Measurements from ENCODE around the gene STAT1. TPM values are rescaled to one million over a fixed set of nuclear protein-coding genes. Genes with fewer than 3 reads are reported as not detected.

STAT1 gene
- total and polyA plus RNA-seq, 10 of the 15 experiments (the other 5 are each of a cell fraction or from before 2014, with no cell fraction given), result 81.8 to 398 (median 307) TPM

GRCh38 chr2:190947711-190948251 lies 66.2 kb downstream of the STAT1 start (continued):
- TF ChIP-seq FOXM1 (IDR thresholded peaks at IDR 0.05; ENCODE audit: low read depth, low read length) (no peak), IRF4 (IDR thresholded peaks at IDR 0.05; ENCODE audit: low read depth, low read length) (no peak), ZNF384 (IDR thresholded peaks at IDR 0.05; ENCODE audit: borderline replicate concordance, low read depth, low read length) (no peak), IKZF1 (conservative IDR thresholded peaks at IDR 0.05) (peak; percentile 33; the same call in 1 of the 2 replicates), GATAD2B (conservative IDR thresholded peaks at IDR 0.05; ENCODE audit: low read depth) (no peak), SMAD5 (IDR thresholded peaks at IDR 0.05; ENCODE audit: low read depth) (no peak), KLF5 (IDR thresholded peaks at IDR 0.05; ENCODE audit: partially characterized antibody) (no peak), PBX3 (IDR thresholded peaks at IDR 0.05; ENCODE audit: insufficient replicate concordance, low read depth, low read length) (no peak), HCFC1 (IDR thresholded peaks at IDR 0.05; ENCODE audit: low read length) (no peak), SPI1 (IDR thresholded peaks at IDR 0.05; ENCODE audit: borderline replicate concordance, insufficient read depth, low read depth, low read length) (no peak), NFYB (IDR thresholded peaks at IDR 0.05; ENCODE audit: insufficient read depth, low read depth, low read length) (no peak), ZBTB11 (CRISPR knock-in tag; IDR thresholded peaks at IDR 0.05) (no peak), BHLHE40 (IDR thresholded peaks at IDR 0.05; ENCODE audit: borderline replicate concordance in 1 of 2, low read depth in 2 of 2, low read length in 1 of 2) (no peak), SUPT20H (IDR thresholded peaks at IDR 0.05; ENCODE audit: borderline replicate concordance, control insufficient read depth, low read depth, low read length) (no peak)
- TF ChIP-seq, protein P1, sequence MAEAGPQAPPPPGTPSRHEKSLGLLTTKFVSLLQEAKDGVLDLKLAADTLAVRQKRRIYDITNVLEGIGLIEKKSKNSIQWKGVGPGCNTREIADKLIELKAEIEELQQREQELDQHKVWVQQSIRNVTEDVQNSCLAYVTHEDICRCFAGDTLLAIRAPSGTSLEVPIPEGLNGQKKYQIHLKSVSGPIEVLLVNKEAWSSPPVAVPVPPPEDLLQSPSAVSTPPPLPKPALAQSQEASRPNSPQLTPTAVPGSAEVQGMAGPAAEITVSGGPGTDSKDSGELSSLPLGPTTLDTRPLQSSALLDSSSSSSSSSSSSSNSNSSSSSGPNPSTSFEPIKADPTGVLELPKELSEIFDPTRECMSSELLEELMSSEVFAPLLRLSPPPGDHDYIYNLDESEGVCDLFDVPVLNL (IDR thresholded peaks at IDR 0.05; ENCODE audit: low read depth, low read length), result no peak
- TF ChIP-seq, protein P2, sequence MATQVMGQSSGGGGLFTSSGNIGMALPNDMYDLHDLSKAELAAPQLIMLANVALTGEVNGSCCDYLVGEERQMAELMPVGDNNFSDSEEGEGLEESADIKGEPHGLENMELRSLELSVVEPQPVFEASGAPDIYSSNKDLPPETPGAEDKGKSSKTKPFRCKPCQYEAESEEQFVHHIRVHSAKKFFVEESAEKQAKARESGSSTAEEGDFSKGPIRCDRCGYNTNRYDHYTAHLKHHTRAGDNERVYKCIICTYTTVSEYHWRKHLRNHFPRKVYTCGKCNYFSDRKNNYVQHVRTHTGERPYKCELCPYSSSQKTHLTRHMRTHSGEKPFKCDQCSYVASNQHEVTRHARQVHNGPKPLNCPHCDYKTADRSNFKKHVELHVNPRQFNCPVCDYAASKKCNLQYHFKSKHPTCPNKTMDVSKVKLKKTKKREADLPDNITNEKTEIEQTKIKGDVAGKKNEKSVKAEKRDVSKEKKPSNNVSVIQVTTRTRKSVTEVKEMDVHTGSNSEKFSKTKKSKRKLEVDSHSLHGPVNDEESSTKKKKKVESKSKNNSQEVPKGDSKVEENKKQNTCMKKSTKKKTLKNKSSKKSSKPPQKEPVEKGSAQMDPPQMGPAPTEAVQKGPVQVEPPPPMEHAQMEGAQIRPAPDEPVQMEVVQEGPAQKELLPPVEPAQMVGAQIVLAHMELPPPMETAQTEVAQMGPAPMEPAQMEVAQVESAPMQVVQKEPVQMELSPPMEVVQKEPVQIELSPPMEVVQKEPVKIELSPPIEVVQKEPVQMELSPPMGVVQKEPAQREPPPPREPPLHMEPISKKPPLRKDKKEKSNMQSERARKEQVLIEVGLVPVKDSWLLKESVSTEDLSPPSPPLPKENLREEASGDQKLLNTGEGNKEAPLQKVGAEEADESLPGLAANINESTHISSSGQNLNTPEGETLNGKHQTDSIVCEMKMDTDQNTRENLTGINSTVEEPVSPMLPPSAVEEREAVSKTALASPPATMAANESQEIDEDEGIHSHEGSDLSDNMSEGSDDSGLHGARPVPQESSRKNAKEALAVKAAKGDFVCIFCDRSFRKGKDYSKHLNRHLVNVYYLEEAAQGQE (IDR thresholded peaks at IDR 0.05; ENCODE audit: low read depth, low read length), result no peak
- TF ChIP-seq, protein P3, sequence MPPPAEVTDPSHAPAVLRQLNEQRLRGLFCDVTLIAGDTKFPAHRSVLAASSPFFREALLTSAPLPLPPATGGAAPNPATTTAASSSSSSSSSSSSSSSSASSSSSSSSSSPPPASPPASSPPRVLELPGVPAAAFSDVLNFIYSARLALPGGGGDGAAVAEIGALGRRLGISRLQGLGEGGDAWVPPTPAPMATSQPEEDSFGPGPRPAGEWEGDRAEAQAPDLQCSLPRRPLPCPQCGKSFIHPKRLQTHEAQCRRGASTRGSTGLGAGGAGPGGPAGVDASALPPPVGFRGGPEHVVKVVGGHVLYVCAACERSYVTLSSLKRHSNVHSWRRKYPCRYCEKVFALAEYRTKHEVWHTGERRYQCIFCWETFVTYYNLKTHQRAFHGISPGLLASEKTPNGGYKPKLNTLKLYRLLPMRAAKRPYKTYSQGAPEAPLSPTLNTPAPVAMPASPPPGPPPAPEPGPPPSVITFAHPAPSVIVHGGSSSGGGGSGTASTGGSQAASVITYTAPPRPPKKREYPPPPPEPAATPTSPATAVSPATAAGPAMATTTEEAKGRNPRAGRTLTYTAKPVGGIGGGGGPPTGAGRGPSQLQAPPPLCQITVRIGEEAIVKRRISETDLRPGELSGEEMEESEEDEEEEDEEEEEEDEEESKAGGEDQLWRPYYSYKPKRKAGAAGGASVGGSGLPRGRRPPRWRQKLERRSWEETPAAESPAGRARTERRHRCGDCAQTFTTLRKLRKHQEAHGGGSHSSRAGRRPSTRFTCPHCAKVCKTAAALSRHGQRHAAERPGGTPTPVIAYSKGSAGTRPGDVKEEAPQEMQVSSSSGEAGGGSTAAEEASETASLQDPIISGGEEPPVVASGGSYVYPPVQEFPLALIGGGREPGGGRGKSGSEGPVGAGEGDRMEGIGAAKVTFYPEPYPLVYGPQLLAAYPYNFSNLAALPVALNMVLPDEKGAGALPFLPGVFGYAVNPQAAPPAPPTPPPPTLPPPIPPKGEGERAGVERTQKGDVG (CRISPR knock-in tag; IDR thresholded peaks at IDR 0.05), result no peak

Measured in GM12878 (cell line).